Measurements from ENCODE around the gene FBXO46. TPM values are rescaled to one million over a fixed set of nuclear protein-coding genes. Genes with fewer than 3 reads are reported as not detected.
"Not testable (repeated sequence)": the region's sequence is repeated elsewhere in the genome, so short reads cannot be mapped to it uniquely, and the experiment has no call there.

Gene FBXO46
- total RNA-seq, 2 donors from 2014 or later, result 9.9 to 15.0 TPM

- DNase-seq (ENCODE audit: low spot score) (no peak), ATAC-seq (ENCODE audit: insufficient number of reproducible peaks, low FRiP score, low read depth) (no peak)
- H3K27me3 ChIP-seq (replicated peaks; ENCODE audit: insufficient read depth), result no peaks in the 10 kb centered on the region
- H3K9me3 ChIP-seq, result no peaks in the 10 kb centered on the region
- TF ChIP-seq CTCF (IDR thresholded peaks at IDR 0.05), result no peak
- no peaks in the 10 kb centered on the region for H3K4me1 ChIP-seq (ENCODE audit: control insufficient read depth in 1 of 2, low read depth in 2 of 2)
- H3K4me3 ChIP-seq, result no peak overlapping the region
- no peaks in the 10 kb centered on the region for H3K36me3 ChIP-seq
- no peak overlapping the region for H3K27ac ChIP-seq
Measured at GRCh38 chr19:45753548-45753947, 22.9 kb upstream of the FBXO46 start.

GRCh38 chr19:45752639-45753038 lies 21.9 kb upstream of the FBXO46 start:
- Histone ChIP-seq H3K4me1 (ENCODE audit: control insufficient read depth in 1 of 2, low read depth in 2 of 2) (no peaks in the 10 kb centered on the region), H3K27ac (no peak overlapping the region), H3K9me3 (no peaks in the 10 kb centered on the region), H3K27me3 (replicated peaks; ENCODE audit: insufficient read depth) (no peaks in the 10 kb centered on the region), H3K4me3 (no peak overlapping the region), H3K36me3 (no peaks in the 10 kb centered on the region)
- no peak for ATAC-seq (ENCODE audit: insufficient number of reproducible peaks, low FRiP score, low read depth)
- TF ChIP-seq CTCF (IDR thresholded peaks at IDR 0.05), result no peak
- DNase-seq (ENCODE audit: low spot score), result no peak

- H3K4me1 ChIP-seq (ENCODE audit: control insufficient read depth in 1 of 2, low read depth in 2 of 2); H3K27me3 ChIP-seq (replicated peaks; ENCODE audit: insufficient read depth); H3K27ac ChIP-seq; H3K4me3 ChIP-seq; DNase-seq (ENCODE audit: low spot score); H3K36me3 ChIP-seq; H3K9me3 ChIP-seq; ATAC-seq (ENCODE audit: insufficient number of reproducible peaks, low FRiP score, low read depth): not testable (repeated sequence)
Measured at GRCh38 chr19:45751483-45751882, 20.8 kb upstream of the FBXO46 start.

GRCh38 chr19:45747513-45747912 lies 16.8 kb upstream of the FBXO46 start:
- Histone ChIP-seq H3K27ac (no peak overlapping the region), H3K9me3 (no peaks in the 10 kb centered on the region), H3K4me3 (no peak overlapping the region), H3K4me1 (ENCODE audit: control insufficient read depth in 1 of 2, low read depth in 2 of 2) (no peaks in the 10 kb centered on the region), H3K27me3 (replicated peaks; ENCODE audit: insufficient read depth) (no peaks in the 10 kb centered on the region), H3K36me3 (no peaks in the 10 kb centered on the region)
- DNase-seq (ENCODE audit: low spot score) (no peak), ATAC-seq (ENCODE audit: insufficient number of reproducible peaks, low FRiP score, low read depth) (no peak)
- no peak for TF ChIP-seq CTCF (IDR thresholded peaks at IDR 0.05)

- H3K4me3 ChIP-seq, result no peak overlapping the region
- no peak for ATAC-seq (ENCODE audit: insufficient number of reproducible peaks, low FRiP score, low read depth)
Measured at GRCh38 chr19:45746866-45747265, 16.2 kb upstream of the FBXO46 start.

More at GRCh38 chr19:45746866-45747265, 16.2 kb upstream of the FBXO46 start:
- no peak for TF ChIP-seq CTCF (IDR thresholded peaks at IDR 0.05)
- no peak for DNase-seq (ENCODE audit: low spot score)
- Histone ChIP-seq H3K36me3 (no peaks in the 10 kb centered on the region), H3K27ac (no peak overlapping the region), H3K27me3 (replicated peaks; ENCODE audit: insufficient read depth) (no peaks in the 10 kb centered on the region), H3K9me3 (no peaks in the 10 kb centered on the region), H3K4me1 (ENCODE audit: control insufficient read depth in 1 of 2, low read depth in 2 of 2) (no peaks in the 10 kb centered on the region)
